Measurements from ENCODE around the gene SAP130.
A peak's percentile ranks its signal among the peaks of the same experiment; 100 is the strongest.

The SAP130 gene

DNA sequence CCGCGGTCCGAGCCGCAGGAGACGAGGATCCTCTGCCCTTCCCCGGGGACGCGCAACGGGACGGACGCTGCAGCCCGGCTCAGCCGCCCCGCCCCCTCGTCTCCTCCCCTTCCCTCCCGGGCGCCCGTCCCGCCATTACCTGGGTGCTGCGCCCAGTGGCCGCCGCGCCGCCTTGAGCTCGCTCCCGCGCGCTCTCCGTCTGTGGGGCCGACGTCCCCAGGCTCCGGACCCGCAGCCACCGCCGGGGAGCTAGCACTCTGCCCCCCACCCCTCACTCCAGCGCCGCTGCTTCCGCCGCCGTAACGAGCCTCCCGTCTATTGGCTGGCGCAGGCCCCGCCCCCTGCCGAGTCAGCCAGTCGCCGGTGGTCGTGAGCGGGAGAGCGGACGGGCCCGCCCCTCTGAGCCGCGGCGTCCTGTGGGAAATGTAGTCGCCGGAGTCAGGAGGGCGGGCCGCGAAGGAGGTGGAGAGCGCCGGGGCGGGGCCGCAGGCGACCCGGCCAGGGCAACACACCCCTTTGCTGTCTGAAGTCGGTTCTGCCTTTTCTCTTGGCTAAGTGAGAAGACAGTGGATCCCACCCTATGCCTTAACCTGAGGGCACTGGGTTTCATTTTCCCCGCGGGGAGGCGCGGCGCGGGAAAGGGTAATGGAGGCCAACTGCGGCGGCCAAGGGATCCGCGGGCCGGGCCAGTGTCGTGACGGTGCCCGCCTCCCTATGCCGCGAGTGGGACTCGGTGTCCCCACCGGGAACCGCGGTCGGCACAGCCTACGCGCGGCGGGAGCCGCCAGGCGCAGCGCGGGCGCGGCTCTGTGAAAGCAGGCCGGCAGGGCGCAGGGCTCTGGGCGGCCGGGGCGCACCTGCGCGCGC lies at the start of gene SAP130:
Gene SAP130 (minus strand): TSS at position 259 of the 867 bp plus-strand sequence. CDS start 1,767 bp downstream, outside the sequence.
- DNase-seq, result peak; percentile 98

DNA sequence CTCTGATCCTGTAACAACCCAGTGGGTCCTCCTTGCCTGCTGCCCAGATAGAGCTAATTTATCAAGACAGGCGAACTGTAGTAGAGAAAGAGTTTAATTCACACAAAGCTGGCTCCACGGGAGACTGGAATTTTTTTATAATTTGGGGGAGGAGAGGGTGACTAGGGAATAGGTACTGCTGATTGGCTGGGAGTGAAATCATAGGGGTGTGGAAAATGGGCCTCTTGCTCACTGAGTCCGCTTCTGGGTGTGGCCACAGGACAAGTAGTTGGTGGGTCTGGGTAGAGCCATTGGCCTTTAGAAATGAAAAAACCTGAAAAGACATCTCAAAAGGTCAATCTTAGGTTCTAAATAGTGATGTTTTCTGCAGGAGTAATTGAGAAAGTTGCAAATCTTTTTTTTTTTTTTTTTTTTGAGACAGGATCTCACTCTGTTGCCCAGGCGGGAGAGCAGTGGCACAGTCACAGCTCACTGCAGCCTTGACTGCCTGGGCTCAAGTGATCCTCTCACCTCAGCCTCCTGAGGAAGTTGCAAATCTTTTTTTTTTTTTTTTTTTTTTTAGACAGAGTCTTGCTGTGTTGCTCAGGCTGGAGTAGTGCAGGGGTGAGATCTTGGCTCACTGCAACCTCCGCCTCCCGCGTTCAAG lies 48.7 kb upstream of the SAP130 start:
- DNase-seq, result no peak

DNA sequence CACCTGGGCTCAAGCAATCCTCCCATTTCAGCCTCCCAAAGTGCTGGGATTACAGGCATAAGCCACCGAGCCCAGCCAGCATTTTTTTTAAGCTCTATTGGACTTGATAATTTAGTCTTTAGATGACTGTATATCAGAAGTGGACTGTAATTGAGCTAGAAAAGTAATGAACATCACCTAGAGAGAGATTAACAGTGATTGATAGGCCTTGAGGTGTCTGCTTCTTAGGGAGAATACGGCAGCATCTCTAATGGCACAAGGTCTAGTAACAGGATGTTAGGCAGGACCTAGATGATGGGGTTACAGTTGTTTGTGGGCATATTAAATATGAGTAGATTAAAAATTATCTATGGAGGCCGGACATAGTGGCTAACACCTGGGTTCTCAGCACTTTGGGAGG lies 45.4 kb upstream of the SAP130 start:
- DNase-seq, result no peak

GRCh38 chr2:128069769-128070168 lies 41.9 kb upstream of the SAP130 start:
- no peak for DNase-seq

DNA sequence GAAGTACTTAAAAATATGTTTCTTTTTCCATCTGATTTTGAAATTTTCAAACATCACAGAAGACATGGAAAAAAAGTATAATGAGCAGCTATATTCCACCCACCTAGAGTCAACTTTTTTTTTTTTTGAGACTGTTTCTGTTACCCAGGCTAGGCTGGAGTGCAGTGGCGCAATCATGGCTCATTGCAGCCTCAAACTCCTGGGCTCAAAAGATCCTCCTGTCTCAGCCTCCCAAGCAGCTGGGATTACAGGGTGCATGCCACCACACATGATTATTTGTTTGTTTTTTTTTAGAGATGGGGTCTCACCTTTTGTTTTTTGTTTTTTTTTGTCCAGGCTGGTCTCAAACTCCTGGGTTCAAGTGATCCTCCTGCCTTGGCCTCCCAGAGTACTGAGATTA lies 36.5 kb upstream of the SAP130 start:
- DNase-seq, result no peak

- no peak for DNase-seq
Observed at GRCh38 chr2:128062571-128062970, 34.7 kb upstream of the SAP130 start.

- DNase-seq, result no peak
Observed at GRCh38 chr2:128058114-128058513, 30.3 kb upstream of the SAP130 start.

DNA sequence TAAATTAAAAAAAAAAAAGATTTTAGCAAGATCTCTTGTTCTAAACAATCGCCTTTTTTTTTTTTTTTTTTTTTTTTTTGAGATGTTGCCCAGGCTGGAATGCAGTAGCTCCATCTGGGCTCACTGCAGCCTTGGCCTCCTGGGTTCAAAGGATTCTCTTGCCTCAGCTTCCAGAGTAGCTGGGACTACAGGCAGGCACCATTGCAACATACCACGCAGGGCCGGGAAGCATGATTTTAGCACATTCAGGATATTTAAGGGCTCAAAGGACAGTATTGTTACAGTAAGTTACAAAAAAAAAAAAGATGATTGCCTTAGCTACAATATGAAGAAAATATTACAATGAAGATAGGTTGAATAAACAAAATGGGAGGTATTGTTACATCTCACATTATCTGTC lies 29.5 kb upstream of the SAP130 start:
- DNase-seq, result no peak

DNA sequence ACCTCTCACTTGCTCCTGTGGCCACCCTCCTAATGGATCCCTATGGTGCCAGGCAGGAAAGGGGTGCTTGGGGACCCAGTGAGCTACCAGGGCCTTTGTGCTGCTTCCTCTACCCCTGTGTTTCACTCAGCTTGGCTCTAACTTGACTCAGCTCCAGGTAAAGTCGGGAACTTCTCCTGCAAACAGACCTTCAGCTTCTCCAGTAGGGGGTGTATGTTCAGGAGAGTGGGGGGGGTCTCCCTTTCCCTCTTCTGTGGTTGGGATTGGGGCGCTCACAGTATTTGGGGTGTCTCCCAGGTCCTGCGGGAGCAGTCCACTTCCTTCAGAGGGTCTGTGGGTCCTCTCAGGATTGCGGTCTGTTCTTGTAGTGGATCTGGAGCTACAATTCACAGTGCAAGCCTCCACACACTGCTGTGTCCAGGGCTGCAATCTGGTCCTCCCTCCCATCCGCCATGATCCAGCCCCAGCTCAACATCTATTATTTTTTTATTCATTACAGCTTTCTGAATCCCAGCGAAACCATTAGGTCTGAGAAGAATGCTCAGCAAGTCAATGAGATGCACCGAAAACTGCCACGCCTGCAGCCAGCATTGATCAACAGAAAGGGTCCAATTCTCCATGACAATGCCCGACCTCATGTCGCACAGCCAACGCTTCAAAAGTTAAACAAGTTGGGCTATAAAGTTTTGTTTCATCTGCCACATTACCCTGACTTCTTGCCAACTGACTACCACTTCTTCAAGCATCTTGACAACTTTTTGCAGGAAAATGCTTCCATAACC lies 26.4 kb upstream of the SAP130 start:
- DNase-seq, result no peak

DNA sequence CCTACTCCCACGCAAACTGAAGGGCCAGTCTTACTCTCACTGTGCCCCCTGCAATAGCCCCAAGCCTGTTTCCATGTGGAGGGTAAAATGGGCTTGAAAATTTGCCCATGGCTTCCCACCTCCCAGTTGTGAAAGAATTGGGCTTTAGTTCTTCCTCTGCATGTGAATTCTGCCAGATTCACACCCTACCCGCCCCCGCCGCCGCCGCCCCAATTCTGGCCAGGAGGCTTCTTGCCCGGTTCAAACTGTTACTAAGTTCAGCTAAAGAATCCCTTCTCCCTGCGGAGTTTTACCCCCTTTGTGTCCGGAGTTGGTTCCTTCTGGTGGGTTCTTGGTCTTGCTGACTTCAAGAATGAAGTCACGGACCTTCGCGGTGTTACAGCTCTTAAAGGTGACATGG lies 25.5 kb upstream of the SAP130 start:
- DNase-seq, result no peak

DNA sequence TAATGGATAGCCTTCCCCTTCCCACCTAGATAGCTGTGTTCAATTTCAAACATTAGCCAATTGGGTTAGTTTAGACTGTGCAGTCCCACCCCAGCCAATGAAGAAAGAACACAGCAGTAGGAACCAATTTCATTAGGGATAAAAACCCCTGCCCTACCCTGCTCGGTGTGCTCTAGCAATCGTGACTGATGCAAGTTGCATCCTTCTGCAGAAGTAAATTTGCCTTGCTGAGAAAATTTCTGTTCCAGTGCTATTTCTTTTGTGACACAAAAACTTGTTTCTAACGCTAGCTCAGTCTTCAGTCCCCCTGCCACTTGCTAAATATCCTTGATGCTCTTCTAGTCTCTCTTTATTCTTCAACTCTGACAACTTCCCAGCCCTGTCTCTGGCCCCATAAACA lies 15.2 kb upstream of the SAP130 start:
- DNase-seq, result no peak

DNA sequence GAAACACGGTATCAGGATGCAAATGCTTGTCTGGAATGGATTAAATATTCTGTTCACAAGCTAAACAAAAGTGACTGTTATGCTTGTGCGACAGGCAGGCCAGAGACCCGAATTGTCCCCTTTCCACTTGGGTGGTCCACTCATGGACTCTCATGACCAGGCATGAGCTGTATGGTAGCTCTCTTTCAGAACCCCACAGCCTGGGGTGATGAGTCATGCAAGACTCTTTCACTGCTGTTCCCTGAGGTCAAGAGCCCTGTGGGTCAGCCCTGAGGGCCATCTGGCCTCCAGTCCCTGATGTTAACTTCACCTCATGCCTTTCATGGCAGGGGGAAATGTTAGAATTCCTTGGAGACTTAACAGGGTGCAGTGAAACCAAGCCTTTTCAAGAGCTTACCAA lies 13.7 kb upstream of the SAP130 start:
- DNase-seq, result no peak

GRCh38 chr2:128040166-128040771 lies 12.4 kb upstream of the SAP130 start:
- DNase-seq, result no peak

- DNase-seq, result no peak
Observed at GRCh38 chr2:128039535-128039934, 11.7 kb upstream of the SAP130 start.

DNA sequence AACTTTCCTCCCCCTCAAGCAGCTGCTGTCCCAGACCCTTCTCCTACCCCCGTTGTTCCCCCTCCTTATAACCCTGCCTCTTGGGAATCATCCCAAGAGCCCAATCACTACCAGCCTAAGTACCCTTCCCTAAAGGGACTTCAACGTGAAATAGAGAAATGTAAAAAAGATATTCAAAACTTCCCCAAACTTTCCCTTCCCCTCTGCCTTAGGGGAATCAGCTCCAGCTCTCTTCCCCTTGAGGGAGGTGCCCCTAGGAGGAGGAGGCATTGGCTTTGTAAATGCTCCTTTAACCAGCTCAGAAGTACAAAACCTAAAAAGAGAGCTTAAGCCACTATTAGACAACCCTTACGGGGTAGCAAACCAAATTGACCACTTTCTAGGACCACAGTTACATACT lies 10.6 kb upstream of the SAP130 start:
- DNase-seq, result no peak

DNA sequence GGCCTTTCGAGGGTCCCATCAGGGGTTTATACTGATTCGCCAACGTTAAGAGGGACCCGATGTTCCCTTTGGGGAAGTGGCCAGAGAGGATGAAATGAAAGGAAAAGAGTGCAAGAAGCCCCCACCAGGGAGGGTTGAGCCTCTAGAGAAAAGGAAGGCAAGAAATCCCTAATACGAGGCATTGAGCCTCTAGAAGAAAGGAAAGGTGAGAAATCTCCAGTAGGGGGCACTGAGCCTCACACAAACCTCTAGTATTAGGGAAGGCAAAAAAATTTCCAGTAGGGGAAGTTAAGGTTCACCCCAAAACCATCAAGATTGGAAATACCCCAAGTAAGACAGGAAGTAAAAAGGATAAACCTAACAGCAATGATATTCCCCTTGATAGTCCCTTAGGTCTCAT lies 9.8 kb upstream of the SAP130 start:
- DNase-seq, result no peak

DNA sequence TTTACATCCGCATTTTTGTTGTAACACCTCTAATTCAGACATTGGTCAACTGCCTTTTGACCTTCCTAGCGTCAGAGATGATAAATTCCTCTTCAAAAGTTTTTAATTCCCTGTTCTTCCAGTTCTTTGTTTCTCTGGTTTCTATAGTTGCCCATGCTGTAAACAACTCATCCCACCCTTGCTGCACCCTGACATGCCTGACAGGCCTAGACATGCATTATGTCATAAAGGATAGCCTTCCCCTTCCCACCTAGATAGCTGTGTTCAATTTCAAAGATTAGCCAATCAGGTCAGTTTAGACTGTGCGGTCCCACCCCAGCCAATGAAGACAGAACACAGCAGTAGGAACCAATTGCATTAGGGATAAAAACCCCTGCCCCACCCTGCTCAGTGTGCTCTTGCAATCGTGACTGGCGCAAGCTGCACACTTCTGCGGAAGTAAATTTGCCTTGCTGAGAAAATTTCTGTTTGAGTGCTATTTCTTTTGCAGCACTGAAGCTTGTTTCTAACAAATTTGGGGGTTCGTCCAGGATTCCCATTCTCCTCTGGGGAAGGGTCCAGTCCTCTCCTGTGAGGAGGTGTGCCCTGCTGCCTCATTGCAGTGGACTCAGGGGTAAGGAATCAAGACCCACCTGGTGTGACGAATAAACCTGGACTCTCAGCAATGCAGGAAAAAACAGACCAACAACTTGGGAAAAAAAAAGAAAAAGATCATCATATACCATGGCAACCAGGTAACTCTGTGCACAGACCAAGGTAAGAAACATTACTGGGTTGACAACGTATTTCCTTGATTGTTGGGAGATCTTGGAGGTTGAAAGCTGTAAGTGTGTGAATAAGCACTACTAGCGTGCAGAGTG lies 9.1 kb upstream of the SAP130 start:
- no peak for DNase-seq

DNA sequence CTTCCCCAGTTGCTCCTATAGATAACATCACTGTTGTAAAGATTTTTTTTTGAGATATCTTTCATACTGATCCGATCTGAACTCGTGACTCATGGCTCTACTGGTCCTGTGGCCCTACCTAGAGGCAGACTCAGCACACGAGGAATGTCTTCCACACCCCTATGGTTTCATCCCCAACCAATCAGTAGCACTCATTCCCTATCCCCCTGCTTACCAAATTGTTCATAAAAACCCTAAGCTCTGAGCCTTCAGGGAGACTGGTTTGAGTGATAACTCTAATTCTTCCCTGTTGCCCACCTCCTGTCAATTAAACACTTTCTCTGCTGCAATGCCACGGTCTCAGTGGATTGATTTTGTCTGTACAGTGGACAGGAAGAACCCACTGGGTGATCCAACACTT lies 4.2 kb upstream of the SAP130 start:
- no peak for DNase-seq

DNA sequence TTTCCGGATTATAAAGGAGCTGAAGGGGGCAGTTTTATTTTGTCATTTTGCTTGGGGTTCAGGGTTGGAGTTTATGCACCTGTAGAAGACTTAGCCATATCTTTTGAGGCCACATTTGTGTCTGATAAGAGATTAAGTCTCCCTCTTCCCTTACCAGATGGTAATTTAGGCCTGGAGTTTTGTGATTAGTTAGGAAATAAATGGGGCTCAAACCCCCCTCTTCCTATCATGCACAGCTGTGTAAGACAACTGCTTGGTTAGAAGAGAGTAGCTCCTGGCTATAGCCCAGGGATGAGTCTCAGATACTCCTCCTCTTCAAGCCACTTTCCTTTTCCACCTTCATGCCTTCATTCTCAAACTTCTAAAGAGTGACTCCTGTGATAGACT lies 802 bp upstream of the SAP130 start:
- DNase-seq, result no peak

GRCh38 chr2:128027278-128027800 lies 520 bp downstream of the SAP130 start:
- DNase-seq, result peak; percentile 97

DNA sequence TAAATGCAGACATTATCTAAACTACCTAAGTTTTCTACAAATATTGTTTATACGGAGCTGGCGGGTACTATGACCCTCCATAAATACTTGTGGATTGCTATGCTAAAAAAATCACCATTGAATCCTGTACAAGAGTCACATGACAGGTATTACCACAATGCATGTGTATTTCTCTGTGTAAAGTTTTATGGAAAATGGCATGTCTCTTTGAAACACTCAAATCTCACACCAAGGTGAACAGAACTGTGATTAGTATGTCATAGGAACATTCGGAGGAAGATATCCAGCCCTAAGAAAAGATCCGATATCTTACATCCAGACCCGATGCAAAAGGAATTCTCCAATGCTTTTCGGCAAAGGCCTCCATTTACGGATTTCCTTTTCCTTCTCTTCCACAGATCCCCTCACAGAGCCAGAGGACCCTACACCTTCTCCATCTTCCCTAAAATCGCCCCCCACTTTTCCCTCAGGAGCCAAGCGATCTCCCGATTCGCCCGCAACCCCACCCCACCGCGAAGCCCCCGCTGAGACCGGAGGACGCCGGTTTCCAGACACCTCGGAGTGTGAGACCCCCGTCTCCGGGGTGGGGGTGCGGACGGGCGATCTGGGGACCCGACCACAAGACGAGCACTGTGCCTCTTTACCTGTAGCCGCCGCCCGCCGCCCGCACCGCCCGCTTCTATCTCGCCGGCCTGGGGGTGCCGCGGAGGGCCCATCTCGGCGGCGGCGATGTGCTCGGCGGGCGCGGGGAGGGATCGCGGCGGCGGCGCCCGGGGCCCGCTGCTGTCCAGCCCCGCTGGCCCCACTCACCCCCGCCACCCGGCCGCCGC lies 1.2 kb downstream of the SAP130 start:
- DNase-seq, result no peak

All from stimulated activated CD4-positive, alpha-beta T cell treated with anti-CD3 and anti-CD28 coated beads, Interleukin-12 subunit alpha, Interleukin-12 subunit beta, amount 100 ng/mL, for 4 hours (primary cell).